Measurements from ENCODE around the gene STAC. TPM values are rescaled to one million over a fixed set of nuclear protein-coding genes. Genes with fewer than 3 reads are reported as not detected.
A peak's percentile ranks its signal among the peaks of the same experiment; 100 is the strongest.
"Not testable (repeated sequence)": the region's sequence is repeated elsewhere in the genome, so short reads cannot be mapped to it uniquely, and the experiment has no call there.

The STAC gene
- total RNA-seq, 4 donors from 2014 or later = 0.28 to 3.8 (median 0.92) TPM

- ATAC-seq (ENCODE audit: low FRiP score) = no peak
- no peak for DNase-seq (ENCODE audit: low spot score)
- TF ChIP-seq CTCF (IDR thresholded peaks at IDR 0.05) = no peak
Measured at GRCh38 chr3:36493051-36493450, 112.7 kb downstream of the STAC start.

GRCh38 chr3:36494461-36495109, 114.3 kb downstream of the STAC start:
- ATAC-seq (ENCODE audit: low FRiP score) (peak; percentile 91), DNase-seq (ENCODE audit: low spot score) (no peak)
- TF ChIP-seq CTCF (IDR thresholded peaks at IDR 0.05) = no peak

GRCh38 chr3:36496684-36497633, 116.7 kb downstream of the STAC start:
- peak; percentile 64 for ATAC-seq (ENCODE audit: low FRiP score)
- no peak for TF ChIP-seq CTCF (IDR thresholded peaks at IDR 0.05)
- DNase-seq (ENCODE audit: low spot score) = no peak

- not testable (repeated sequence) for DNase-seq (ENCODE audit: low spot score); ATAC-seq (ENCODE audit: low FRiP score)
Measured at GRCh38 chr3:36500053-36500452, 119.7 kb downstream of the STAC start.

- TF ChIP-seq CTCF (IDR thresholded peaks at IDR 0.05) = no peak
- DNase-seq (ENCODE audit: low spot score) (no peak), ATAC-seq (ENCODE audit: low FRiP score) (no peak)
Measured at GRCh38 chr3:36501616-36502015, 121.3 kb downstream of the STAC start.

- ATAC-seq (ENCODE audit: low FRiP score) = no peak
- DNase-seq (ENCODE audit: low spot score) = no peak
- TF ChIP-seq CTCF (IDR thresholded peaks at IDR 0.05) = no peak
Measured at GRCh38 chr3:36505393-36505792, 125.1 kb downstream of the STAC start.

GRCh38 chr3:36511791-36512486, 131.6 kb downstream of the STAC start:
- ATAC-seq (ENCODE audit: low FRiP score) (no peak), DNase-seq (ENCODE audit: low spot score) (no peak)
- TF ChIP-seq CTCF (IDR thresholded peaks at IDR 0.05) = no peak
